Testis (tissue), 3 donors: ENCODE measurements around the gene KRT3. TPM values are rescaled to one million over a fixed set of nuclear protein-coding genes. Genes with fewer than 3 reads are reported as not detected.

Experiments
- DNase-seq: peaks from one replicate; pipeline ENCODE4 v3.0.0-alpha.2; 2019
- H3K27ac ChIP-seq, 2 donors: fragments of 200-600 bp; sonication (generic); one replicate each; pipeline ENCODE4 v1.5.1; 2019
- H3K27me3 ChIP-seq: fragments of 200-600 bp; sonication (generic); one replicate; pipeline ENCODE4 v1.5.1; 2019
- H3K36me3 ChIP-seq: fragments of 200-600 bp; sonication (generic); one replicate; pipeline ENCODE4 v1.5.1; 2017; ENCODE audit warnings: low read depth; ENCODE audit errors: missing control alignments
- H3K4me1 ChIP-seq: fragments of 200-600 bp; sonication (generic); one replicate; pipeline ENCODE4 v1.5.1; 2019
- H3K4me3 ChIP-seq, 2 donors: fragments of 200-600 bp; sonication (generic); one replicate each; pipeline ENCODE4 v1.5.1; 2017 to 2019
- H3K9me3 ChIP-seq: fragments of 200-600 bp; sonication (generic); one replicate; pipeline ENCODE4 v1.5.1; 2017
- POLR2A ChIP-seq: fragments of 450-650 bp; IDR thresholded peaks from one replicate; pipeline ENCODE4 v1.6.1; 2017; ENCODE audit warnings: antibody characterized with exemption, mild to moderate bottlenecking, moderate library complexity
- WGBS, 2 donors: methylation state at CpG; one replicate each; pipeline ENCODE4 v1.1.5; 2018; 5-methylcytosine and 5-hydroxymethylcytosine counted together
- intact Hi-C: fragments of 100-400 bp; cut with DNase I; formaldehyde crosslinking; loops from one replicate; pipeline ENCODE4 v1.15.1; 2023; ENCODE audit warnings: low total_unique reads
- polyA plus RNA-seq: library from polyadenylated mRNA; stranded (reverse); fragments of 350-450 nt; fragmentation: Illumina TruSeq; extraction: RNeasy Lipid Tissue Mini Kit (QIAGEN cat#74804); gene quantifications from one replicate; pipeline ENCODE4 v1.2.3, GENCODE V29; 2014; ENCODE audit warnings: low read depth, low replicate concordance; ENCODE audit not compliant: insufficient read depth
- total RNA-seq, 2 donors: library from RNA; depleted of rRNA; stranded (reverse); fragments of >200 nt; gene quantifications; one replicate each; pipeline ENCODE4 v1.2.3, GENCODE V29; 2016
- TF ChIP-seq, protein P1 (sequence below), 3 experiments: fragments of 450-650 bp in 2 of 3; fragments of 200-600 bp in 1 of 3; sonication (generic) in 1 of 3; IDR thresholded peaks; one replicate each; pipeline ENCODE4 v1.5.1; 2016 to 2019; ENCODE audit warnings: antibody characterized with exemption in 3 of 3, mild to moderate bottlenecking in 2 of 3, moderate library complexity in 1 of 3

KRT3 gene
- total and polyA plus RNA-seq, 3 donors from 2014 or later, result not detected

- no peaks in the 10 kb centered on the region for H3K9me3 ChIP-seq
- H3K27ac ChIP-seq, result no peak overlapping the region
- DNase-seq, result no peak
- TF ChIP-seq, protein P1, sequence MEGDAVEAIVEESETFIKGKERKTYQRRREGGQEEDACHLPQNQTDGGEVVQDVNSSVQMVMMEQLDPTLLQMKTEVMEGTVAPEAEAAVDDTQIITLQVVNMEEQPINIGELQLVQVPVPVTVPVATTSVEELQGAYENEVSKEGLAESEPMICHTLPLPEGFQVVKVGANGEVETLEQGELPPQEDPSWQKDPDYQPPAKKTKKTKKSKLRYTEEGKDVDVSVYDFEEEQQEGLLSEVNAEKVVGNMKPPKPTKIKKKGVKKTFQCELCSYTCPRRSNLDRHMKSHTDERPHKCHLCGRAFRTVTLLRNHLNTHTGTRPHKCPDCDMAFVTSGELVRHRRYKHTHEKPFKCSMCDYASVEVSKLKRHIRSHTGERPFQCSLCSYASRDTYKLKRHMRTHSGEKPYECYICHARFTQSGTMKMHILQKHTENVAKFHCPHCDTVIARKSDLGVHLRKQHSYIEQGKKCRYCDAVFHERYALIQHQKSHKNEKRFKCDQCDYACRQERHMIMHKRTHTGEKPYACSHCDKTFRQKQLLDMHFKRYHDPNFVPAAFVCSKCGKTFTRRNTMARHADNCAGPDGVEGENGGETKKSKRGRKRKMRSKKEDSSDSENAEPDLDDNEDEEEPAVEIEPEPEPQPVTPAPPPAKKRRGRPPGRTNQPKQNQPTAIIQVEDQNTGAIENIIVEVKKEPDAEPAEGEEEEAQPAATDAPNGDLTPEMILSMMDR (IDR thresholded peaks at IDR 0.05), result no peak
- TF ChIP-seq POLR2A, result no peak
- H3K27me3 ChIP-seq, result no peaks in the 10 kb centered on the region
- intact Hi-C loops, result no loop called here
- no peaks in the 10 kb centered on the region for H3K4me1 ChIP-seq
- H3K4me3 ChIP-seq, result no peak overlapping the region
- 59 to 66% methylated on average over 4 of the region's 4 CpGs for WGBS, 2 donors
- H3K36me3 ChIP-seq, result no peaks in the 10 kb centered on the region
Observed at GRCh38 chr12:52771505-52771904, 24.4 kb downstream of the KRT3 start.

DNA sequence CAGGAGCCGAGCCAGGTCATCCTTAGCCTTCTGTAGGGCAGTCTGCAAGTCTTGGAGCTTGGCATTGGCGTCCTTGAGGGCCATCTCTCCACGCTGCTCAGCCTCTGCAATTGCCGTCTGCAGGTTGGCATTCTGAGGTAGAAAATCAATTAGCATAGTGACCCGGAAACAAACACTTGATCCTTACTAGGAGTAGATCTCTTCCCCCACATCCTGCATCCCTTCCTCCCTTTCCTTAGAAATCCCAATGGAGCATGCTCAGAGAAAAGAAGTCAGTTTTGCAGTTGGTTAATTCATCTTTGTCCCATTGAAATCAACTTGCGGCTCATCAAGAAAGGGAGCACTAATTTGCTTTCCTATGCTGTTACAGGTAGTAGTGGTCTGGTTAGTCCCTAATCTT, 24.8 kb downstream of the KRT3 start:
- no peak for DNase-seq
- 75 to 84% methylated on average over 5 to 6 of the region's 6 CpGs for WGBS, 2 donors
- H3K27me3 ChIP-seq, result no peaks in the 10 kb centered on the region
- no peaks in the 10 kb centered on the region for H3K36me3 ChIP-seq
- H3K27ac ChIP-seq, result no peak overlapping the region
- H3K4me3 ChIP-seq, result no peak overlapping the region
- TF ChIP-seq, protein P1 (IDR thresholded peaks at IDR 0.05), result no peak
- TF ChIP-seq POLR2A, result no peak
- no peaks in the 10 kb centered on the region for H3K4me1 ChIP-seq
- intact Hi-C loops, result no loop called here
- H3K9me3 ChIP-seq, result no peaks in the 10 kb centered on the region

GRCh38 chr12:52769946-52770345, 26.0 kb downstream of the KRT3 start:
- intact Hi-C loops, result no loop called here
- no peaks in the 10 kb centered on the region for H3K27me3 ChIP-seq
- H3K9me3 ChIP-seq, result no peaks in the 10 kb centered on the region
- no peak overlapping the region for H3K27ac ChIP-seq
- H3K36me3 ChIP-seq, result no peaks in the 10 kb centered on the region
- H3K4me3 ChIP-seq, result no peak overlapping the region
- TF ChIP-seq, protein P1 (IDR thresholded peaks at IDR 0.05), result no peak
- TF ChIP-seq POLR2A, result no peak
- no peak for DNase-seq
- H3K4me1 ChIP-seq, result no peaks in the 10 kb centered on the region

GRCh38 chr12:52769354-52769753, 26.6 kb downstream of the KRT3 start:
- intact Hi-C loops, result no loop called here
- Histone ChIP-seq H3K27ac (no peak overlapping the region), H3K9me3 (no peaks in the 10 kb centered on the region), H3K4me1 (no peaks in the 10 kb centered on the region), H3K36me3 (no peaks in the 10 kb centered on the region), H3K4me3 (no peak overlapping the region), H3K27me3 (no peaks in the 10 kb centered on the region)
- TF ChIP-seq, protein P1 (IDR thresholded peaks at IDR 0.05), result no peak
- TF ChIP-seq POLR2A, result no peak
- DNase-seq, result no peak
- 81 to 89% methylated on average over 3 of the region's 3 CpGs for WGBS, 2 donors

DNA sequence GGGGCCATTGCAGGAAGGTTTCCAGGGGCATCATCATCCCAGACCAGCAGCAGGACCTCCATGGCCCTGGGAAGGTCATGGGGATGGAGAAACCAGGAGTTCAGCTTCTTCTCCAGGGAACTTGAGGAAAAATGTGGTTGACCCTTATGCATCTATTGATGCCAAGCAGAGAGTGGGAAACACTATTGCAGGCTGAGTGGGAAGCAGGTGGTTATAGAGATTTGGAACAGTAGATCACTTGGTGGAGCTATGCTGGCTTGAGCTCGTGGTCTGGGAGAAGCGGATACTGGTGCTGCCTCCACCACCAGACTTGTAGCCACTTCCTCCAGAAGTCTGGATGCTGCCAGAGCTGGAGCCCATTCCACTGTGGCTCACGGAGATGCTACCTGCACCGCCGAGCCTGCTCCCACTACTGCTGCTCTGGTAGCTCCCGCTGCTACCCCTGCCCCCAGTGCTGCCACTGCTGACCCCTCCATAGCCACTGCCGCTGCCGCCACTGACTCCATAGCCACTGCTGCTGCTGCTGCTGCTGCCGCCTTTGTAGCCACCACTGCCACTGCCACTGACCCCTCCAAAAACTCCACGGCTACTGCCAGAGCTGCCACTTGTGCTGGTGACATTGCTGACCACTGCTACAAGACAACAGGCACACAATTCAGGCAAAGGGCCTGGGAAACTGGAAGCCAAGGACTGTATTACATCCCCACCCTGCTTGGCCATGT, 27.3 kb downstream of the KRT3 start:
- intact Hi-C loops, result no loop called here
- H3K36me3 ChIP-seq, result no peaks in the 10 kb centered on the region
- WGBS, 2 donors, result 88 to 94% methylated on average over 9 to 10 of the region's 10 CpGs
- no peak for DNase-seq
- H3K4me1 ChIP-seq, result no peaks in the 10 kb centered on the region
- TF ChIP-seq POLR2A, result no peak
- TF ChIP-seq, protein P1 (IDR thresholded peaks at IDR 0.05), result no peak
- no peaks in the 10 kb centered on the region for H3K27me3 ChIP-seq
- no peaks in the 10 kb centered on the region for H3K9me3 ChIP-seq
- H3K27ac ChIP-seq, result no peak overlapping the region
- H3K4me3 ChIP-seq, result no peak overlapping the region
